ENCODE measurements around the gene MED6.
A peak's percentile ranks its signal among the peaks of the same experiment; 100 is the strongest.

DNA sequence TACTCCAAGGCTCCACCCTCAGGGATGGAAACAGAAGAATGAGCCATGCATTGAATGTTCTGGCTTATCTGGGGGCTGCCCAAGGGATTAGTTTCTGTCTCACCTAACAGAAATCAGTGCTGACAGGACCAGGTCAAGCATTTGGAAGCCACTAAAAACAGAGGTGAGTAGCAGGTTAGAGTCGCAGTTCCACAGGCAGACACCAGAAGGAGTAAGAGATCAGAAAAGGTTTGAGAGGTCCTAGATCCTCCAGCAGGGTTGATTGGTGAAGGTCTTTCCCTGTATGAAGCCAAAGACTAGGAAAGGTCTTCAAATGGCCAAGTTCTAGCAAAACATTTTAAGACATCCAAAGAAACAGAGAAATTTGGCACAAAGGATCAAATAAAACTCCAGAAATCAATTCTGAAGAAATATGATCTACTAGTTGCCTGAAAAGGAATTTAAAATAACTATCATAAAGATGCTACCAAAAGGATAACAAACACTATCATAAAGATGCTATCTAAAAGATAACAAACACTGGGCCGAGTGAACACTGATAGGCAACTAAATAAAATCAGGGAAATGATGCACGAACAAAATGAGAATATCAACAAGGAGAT, 21.8 kb upstream of the MED6 start:
- TF ChIP-seq, protein P1, sequence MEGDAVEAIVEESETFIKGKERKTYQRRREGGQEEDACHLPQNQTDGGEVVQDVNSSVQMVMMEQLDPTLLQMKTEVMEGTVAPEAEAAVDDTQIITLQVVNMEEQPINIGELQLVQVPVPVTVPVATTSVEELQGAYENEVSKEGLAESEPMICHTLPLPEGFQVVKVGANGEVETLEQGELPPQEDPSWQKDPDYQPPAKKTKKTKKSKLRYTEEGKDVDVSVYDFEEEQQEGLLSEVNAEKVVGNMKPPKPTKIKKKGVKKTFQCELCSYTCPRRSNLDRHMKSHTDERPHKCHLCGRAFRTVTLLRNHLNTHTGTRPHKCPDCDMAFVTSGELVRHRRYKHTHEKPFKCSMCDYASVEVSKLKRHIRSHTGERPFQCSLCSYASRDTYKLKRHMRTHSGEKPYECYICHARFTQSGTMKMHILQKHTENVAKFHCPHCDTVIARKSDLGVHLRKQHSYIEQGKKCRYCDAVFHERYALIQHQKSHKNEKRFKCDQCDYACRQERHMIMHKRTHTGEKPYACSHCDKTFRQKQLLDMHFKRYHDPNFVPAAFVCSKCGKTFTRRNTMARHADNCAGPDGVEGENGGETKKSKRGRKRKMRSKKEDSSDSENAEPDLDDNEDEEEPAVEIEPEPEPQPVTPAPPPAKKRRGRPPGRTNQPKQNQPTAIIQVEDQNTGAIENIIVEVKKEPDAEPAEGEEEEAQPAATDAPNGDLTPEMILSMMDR (conservative IDR thresholded peaks at IDR 0.05; ENCODE audit: low read depth in 2 of 2) = peak; percentile 80 to 93
- TF ChIP-seq EZH2 (IDR thresholded peaks at IDR 0.05; ENCODE audit: low read depth, unreplicated experiment) = no peak
- no peak for TF ChIP-seq POLR2AphosphoS5 (IDR thresholded peaks at IDR 0.05; ENCODE audit: low read depth)
- no peak for TF ChIP-seq NANOG (IDR thresholded peaks at IDR 0.05; ENCODE audit: borderline replicate concordance)
- TF ChIP-seq, protein P2, sequence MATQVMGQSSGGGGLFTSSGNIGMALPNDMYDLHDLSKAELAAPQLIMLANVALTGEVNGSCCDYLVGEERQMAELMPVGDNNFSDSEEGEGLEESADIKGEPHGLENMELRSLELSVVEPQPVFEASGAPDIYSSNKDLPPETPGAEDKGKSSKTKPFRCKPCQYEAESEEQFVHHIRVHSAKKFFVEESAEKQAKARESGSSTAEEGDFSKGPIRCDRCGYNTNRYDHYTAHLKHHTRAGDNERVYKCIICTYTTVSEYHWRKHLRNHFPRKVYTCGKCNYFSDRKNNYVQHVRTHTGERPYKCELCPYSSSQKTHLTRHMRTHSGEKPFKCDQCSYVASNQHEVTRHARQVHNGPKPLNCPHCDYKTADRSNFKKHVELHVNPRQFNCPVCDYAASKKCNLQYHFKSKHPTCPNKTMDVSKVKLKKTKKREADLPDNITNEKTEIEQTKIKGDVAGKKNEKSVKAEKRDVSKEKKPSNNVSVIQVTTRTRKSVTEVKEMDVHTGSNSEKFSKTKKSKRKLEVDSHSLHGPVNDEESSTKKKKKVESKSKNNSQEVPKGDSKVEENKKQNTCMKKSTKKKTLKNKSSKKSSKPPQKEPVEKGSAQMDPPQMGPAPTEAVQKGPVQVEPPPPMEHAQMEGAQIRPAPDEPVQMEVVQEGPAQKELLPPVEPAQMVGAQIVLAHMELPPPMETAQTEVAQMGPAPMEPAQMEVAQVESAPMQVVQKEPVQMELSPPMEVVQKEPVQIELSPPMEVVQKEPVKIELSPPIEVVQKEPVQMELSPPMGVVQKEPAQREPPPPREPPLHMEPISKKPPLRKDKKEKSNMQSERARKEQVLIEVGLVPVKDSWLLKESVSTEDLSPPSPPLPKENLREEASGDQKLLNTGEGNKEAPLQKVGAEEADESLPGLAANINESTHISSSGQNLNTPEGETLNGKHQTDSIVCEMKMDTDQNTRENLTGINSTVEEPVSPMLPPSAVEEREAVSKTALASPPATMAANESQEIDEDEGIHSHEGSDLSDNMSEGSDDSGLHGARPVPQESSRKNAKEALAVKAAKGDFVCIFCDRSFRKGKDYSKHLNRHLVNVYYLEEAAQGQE (IDR thresholded peaks at IDR 0.05; ENCODE audit: unreplicated experiment) = no peak
- TF ChIP-seq, protein P3, sequence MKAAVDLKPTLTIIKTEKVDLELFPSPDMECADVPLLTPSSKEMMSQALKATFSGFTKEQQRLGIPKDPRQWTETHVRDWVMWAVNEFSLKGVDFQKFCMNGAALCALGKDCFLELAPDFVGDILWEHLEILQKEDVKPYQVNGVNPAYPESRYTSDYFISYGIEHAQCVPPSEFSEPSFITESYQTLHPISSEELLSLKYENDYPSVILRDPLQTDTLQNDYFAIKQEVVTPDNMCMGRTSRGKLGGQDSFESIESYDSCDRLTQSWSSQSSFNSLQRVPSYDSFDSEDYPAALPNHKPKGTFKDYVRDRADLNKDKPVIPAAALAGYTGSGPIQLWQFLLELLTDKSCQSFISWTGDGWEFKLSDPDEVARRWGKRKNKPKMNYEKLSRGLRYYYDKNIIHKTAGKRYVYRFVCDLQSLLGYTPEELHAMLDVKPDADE (IDR thresholded peaks at IDR 0.05) = no peak
- TF ChIP-seq EZH2phosphoT487 (IDR thresholded peaks at IDR 0.05; ENCODE audit: unreplicated experiment) = no peak
- no peak for TF ChIP-seq JUNB (IDR thresholded peaks at IDR 0.05; ENCODE audit: unreplicated experiment)
- TF ChIP-seq CREB1 (CRISPR knock-in tag; IDR thresholded peaks at IDR 0.05; ENCODE audit: low read depth) = no peak
- TF ChIP-seq ZNF331 (CRISPR knock-in tag; IDR thresholded peaks at IDR 0.05; ENCODE audit: low read depth) = no peak
- TF ChIP-seq ZNF114 (CRISPR knock-in tag; IDR thresholded peaks at IDR 0.05) = 0 out of 2 replicates have a peak, but pooled peaks have one; percentile 36
- TF ChIP-seq, protein P4, sequence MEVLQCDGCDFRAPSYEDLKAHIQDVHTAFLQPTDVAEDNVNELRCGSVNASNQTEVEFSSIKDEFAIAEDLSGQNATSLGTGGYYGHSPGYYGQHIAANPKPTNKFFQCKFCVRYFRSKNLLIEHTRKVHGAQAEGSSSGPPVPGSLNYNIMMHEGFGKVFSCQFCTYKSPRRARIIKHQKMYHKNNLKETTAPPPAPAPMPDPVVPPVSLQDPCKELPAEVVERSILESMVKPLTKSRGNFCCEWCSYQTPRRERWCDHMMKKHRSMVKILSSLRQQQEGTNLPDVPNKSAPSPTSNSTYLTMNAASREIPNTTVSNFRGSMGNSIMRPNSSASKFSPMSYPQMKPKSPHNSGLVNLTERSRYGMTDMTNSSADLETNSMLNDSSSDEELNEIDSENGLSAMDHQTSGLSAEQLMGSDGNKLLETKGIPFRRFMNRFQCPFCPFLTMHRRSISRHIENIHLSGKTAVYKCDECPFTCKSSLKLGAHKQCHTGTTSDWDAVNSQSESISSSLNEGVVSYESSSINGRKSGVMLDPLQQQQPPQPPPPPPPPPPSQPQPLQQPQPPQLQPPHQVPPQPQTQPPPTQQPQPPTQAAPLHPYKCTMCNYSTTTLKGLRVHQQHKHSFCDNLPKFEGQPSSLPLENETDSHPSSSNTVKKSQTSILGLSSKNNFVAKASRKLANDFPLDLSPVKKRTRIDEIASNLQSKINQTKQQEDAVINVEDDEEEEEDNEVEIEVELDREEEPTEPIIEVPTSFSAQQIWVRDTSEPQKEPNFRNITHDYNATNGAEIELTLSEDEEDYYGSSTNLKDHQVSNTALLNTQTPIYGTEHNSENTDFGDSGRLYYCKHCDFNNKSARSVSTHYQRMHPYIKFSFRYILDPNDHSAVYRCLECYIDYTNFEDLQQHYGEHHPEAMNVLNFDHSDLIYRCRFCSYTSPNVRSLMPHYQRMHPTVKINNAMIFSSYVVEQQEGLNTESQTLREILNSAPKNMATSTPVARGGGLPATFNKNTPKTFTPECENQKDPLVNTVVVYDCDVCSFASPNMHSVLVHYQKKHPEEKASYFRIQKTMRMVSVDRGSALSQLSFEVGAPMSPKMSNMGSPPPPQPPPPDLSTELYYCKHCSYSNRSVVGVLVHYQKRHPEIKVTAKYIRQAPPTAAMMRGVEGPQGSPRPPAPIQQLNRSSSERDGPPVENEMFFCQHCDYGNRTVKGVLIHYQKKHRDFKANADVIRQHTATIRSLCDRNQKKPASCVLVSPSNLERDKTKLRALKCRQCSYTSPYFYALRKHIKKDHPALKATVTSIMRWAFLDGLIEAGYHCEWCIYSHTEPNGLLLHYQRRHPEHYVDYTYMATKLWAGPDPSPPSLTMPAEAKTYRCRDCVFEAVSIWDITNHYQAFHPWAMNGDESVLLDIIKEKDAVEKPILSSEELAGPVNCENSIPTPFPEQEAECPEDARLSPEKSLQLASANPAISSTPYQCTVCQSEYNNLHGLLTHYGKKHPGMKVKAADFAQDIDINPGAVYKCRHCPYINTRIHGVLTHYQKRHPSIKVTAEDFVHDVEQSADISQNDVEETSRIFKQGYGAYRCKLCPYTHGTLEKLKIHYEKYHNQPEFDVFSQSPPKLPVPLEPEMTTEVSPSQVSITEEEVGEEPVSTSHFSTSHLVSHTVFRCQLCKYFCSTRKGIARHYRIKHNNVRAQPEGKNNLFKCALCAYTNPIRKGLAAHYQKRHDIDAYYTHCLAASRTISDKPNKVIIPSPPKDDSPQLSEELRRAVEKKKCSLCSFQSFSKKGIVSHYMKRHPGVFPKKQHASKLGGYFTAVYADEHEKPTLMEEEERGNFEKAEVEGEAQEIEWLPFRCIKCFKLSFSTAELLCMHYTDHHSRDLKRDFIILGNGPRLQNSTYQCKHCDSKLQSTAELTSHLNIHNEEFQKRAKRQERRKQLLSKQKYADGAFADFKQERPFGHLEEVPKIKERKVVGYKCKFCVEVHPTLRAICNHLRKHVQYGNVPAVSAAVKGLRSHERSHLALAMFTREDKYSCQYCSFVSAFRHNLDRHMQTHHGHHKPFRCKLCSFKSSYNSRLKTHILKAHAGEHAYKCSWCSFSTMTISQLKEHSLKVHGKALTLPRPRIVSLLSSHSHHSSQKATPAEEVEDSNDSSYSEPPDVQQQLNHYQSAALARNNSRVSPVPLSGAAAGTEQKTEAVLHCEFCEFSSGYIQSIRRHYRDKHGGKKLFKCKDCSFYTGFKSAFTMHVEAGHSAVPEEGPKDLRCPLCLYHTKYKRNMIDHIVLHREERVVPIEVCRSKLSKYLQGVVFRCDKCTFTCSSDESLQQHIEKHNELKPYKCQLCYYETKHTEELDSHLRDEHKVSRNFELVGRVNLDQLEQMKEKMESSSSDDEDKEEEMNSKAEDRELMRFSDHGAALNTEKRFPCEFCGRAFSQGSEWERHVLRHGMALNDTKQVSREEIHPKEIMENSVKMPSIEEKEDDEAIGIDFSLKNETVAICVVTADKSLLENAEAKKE (CRISPR knock-in tag; IDR thresholded peaks at IDR 0.05) = peak; percentile 95
- no peak for TF ChIP-seq STAT1 (IDR thresholded peaks at IDR 0.05; ENCODE audit: unreplicated experiment)

Data from GM23338 (cell line).